Coronary artery (tissue), 2 donors: Measurements from ENCODE around the gene KNSTRN.

Experiments
- DNase-seq: peaks from one replicate; pipeline ENCODE4 v3.0.0-alpha.2; 2017; ENCODE audit warnings: low spot score
- H3K27ac ChIP-seq, 2 donors: fragments of 200-600 bp; sonication (generic); one replicate each; pipeline ENCODE4 v1.5.1; 2016 to 2019
- H3K4me3 ChIP-seq: fragments of 200-600 bp; sonication (generic); 2 replicates; pipeline ENCODE4 v1.5.1; 2016; ENCODE audit warnings: mild to moderate bottlenecking, moderate library complexity
- CTCF ChIP-seq: fragments of 200-600 bp; sonication (generic); IDR thresholded peaks from one replicate; pipeline ENCODE4 v1.5.1; 2019; ENCODE audit warnings: antibody characterized with exemption

Gene KNSTRN

GRCh38 chr15:40346579-40347558, 35.7 kb upstream of the KNSTRN start:
- H3K27ac ChIP-seq, result no peak overlapping the region
- no peak for DNase-seq
- no peak overlapping the region for H3K4me3 ChIP-seq
- no peak for TF ChIP-seq CTCF

GRCh38 chr15:40347559-40348473, 34.7 kb upstream of the KNSTRN start:
- Histone ChIP-seq H3K4me3 (no peak overlapping the region), H3K27ac (no peak overlapping the region)
- no peak for DNase-seq
- TF ChIP-seq CTCF, result no peak

DNA sequence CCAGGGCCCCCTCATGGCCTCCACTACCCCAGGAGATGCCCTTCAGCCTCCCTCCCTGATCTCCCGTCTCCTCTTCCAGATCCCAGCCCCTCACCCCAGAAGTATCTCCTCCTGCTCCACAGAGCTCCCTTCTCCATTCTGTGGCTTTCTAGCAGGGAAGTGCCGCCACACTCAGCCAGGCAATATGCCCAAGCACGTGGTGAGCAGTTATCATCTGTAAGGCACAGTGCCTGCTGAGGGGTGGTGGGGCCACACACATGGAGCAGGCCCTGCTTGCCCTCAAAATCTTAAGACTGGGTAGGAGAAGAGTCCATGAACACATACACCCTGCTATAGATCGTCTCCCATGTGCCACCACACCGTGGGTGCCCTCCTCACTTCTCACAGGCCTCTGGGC, 34.0 kb upstream of the KNSTRN start:
- H3K27ac ChIP-seq, result no peak overlapping the region
- no peak overlapping the region for H3K4me3 ChIP-seq
- TF ChIP-seq CTCF, result no peak
- no peak for DNase-seq

DNA sequence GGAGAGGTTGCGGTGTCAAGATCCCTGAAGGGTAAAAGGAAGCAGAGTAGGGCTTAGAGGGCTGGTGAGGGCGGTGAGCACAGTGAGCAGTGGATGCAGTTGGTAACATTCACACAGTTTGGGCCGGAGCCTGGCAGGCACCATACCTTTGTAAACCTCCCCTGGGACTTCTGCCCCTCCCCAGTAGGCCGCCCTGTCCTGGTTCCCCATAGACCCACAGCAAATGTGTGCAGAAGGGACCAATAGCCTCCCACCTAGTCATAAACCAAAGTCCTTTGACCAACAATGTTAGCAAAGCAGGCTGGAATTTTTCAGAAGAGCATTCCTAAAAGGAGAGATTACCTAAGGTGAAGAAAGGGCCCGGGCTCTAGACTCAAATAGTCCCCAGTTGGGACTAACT, 33.4 kb upstream of the KNSTRN start:
- DNase-seq, result no peak
- H3K4me3 ChIP-seq, result no peak overlapping the region
- TF ChIP-seq CTCF, result no peak
- H3K27ac ChIP-seq, result no peak overlapping the region

GRCh38 chr15:40352281-40352901, 30.1 kb upstream of the KNSTRN start:
- Histone ChIP-seq H3K27ac (no peak overlapping the region), H3K4me3 (no peak overlapping the region)
- no peak for DNase-seq
- no peak for TF ChIP-seq CTCF

- Histone ChIP-seq H3K27ac (no peak overlapping the region), H3K4me3 (no peak overlapping the region)
- no peak for TF ChIP-seq CTCF
- DNase-seq, result no peak
Observed at GRCh38 chr15:40353697-40354096, 28.8 kb upstream of the KNSTRN start.
